IMR-90 (cell line): ENCODE results near the gene NCAM1.

Experiments used
- POLR2A ChIP-seq: IDR thresholded peaks from 2 replicates; pipeline ENCODE4 v1.6.1; 2012; ENCODE audit warnings: mild to moderate bottlenecking, low read depth, low read length
- TF ChIP-seq, protein P1 (sequence below): conservative IDR thresholded peaks from 2 replicates; pipeline ENCODE4 v1.5.1; 2012; ENCODE audit warnings: mild to moderate bottlenecking, low read depth, low read length, improper control_type of control experiment

DNA sequence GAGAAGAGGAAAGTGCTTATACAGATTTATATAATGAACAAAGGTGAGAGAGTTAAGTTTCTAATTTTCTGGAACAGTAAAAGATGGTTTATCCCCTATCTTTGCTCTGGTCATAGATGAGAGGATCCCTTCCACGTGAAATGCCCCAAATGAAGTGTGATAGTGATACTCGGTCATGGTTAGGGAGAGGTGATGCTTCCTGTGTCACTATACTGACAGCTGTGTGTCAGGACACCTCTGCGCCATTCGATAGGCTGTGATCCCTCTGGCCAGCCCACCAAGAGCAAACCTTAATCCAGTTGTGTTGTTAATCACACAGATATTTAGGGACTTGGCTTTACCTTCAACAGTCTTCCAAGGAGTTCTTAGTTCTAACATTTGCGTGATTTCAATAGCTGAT, 57.7 kb downstream of the NCAM1 start:
- TF ChIP-seq POLR2A, result no peak
- TF ChIP-seq, protein P1, sequence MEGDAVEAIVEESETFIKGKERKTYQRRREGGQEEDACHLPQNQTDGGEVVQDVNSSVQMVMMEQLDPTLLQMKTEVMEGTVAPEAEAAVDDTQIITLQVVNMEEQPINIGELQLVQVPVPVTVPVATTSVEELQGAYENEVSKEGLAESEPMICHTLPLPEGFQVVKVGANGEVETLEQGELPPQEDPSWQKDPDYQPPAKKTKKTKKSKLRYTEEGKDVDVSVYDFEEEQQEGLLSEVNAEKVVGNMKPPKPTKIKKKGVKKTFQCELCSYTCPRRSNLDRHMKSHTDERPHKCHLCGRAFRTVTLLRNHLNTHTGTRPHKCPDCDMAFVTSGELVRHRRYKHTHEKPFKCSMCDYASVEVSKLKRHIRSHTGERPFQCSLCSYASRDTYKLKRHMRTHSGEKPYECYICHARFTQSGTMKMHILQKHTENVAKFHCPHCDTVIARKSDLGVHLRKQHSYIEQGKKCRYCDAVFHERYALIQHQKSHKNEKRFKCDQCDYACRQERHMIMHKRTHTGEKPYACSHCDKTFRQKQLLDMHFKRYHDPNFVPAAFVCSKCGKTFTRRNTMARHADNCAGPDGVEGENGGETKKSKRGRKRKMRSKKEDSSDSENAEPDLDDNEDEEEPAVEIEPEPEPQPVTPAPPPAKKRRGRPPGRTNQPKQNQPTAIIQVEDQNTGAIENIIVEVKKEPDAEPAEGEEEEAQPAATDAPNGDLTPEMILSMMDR, result no peak
